H1 (cell line): ENCODE results near the gene DNAJC7. TPM values are rescaled to one million over a fixed set of nuclear protein-coding genes. Genes with fewer than 3 reads are reported as not detected.
A peak's percentile ranks its signal among the peaks of the same experiment; 100 is the strongest.

Experiments used
- ASH2L ChIP-seq: fragments of 200-600, 300-600 bp; sonication (generic); IDR thresholded peaks from one replicate; pipeline ENCODE4 v1.7.1; 2017; ENCODE audit warnings: low read length
- BACH1 ChIP-seq: IDR thresholded peaks from 2 replicates; pipeline ENCODE4 v1.6.1; 2012; ENCODE audit warnings: low read length, improper control_type of control experiment
- BRCA1 ChIP-seq: IDR thresholded peaks from 2 replicates; pipeline ENCODE4 v1.6.1; 2012; ENCODE audit warnings: low read depth, low read length, improper control_type of control experiment
- CBX8 ChIP-seq: fragments of 300-800, 300-1000 bp; sonication (generic); IDR thresholded peaks from 2 replicates; pipeline ENCODE4 v1.7.1; 2016; ENCODE audit warnings: low read depth, low read length, borderline replicate concordance
- CEBPB ChIP-seq: IDR thresholded peaks from 2 replicates; pipeline ENCODE4 v1.6.1; 2012; ENCODE audit warnings: low read depth, low read length
- CHD2 ChIP-seq: IDR thresholded peaks from 2 replicates; pipeline ENCODE4 v1.6.1; 2012; ENCODE audit warnings: low read length, improper control_type of control experiment
- E2F6 ChIP-seq: IDR thresholded peaks from 2 replicates; pipeline ENCODE4 v1.6.1; 2012; ENCODE audit warnings: inconsistent platforms
- EZH2 ChIP-seq: fragments of 200-600 bp; sonication (generic); IDR thresholded peaks from 2 replicates; pipeline ENCODE4 v1.7.1; 2012; ENCODE audit warnings: low read depth, mild to moderate bottlenecking, moderate library complexity, low read length, inconsistent platforms; ENCODE audit not compliant: severe bottlenecking
- GABPA ChIP-seq: IDR thresholded peaks from 2 replicates; pipeline ENCODE4 v1.6.1; 2011; ENCODE audit warnings: mild to moderate bottlenecking, low read length, moderate library complexity, borderline replicate concordance; ENCODE audit not compliant: insufficient read depth
- HDAC2 ChIP-seq, 2 experiments: fragments of 300-600 bp in 1 of 2; sonication (generic) in 1 of 2; IDR thresholded peaks; 2 replicates each; pipeline ENCODE4 v1.6.1; 2011 to 2012; ENCODE audit warnings: low read depth in 2 of 2, low read length in 2 of 2, mild to moderate bottlenecking in 2 of 2, moderate library complexity in 2 of 2, borderline replicate concordance in 1 of 2, inconsistent platforms in 1 of 2
- JUN ChIP-seq: IDR thresholded peaks from 2 replicates; pipeline ENCODE4 v1.6.1; 2011; ENCODE audit warnings: low read depth, mild to moderate bottlenecking, improper control_type of control experiment, low read length
- KDM4A ChIP-seq: IDR thresholded peaks from one replicate; pipeline ENCODE4 v1.7.1; 2012; ENCODE audit warnings: low read depth, mild to moderate bottlenecking, moderate library complexity, low read length, inconsistent platforms; ENCODE audit not compliant: severe bottlenecking
- MAFK ChIP-seq: IDR thresholded peaks from 2 replicates; pipeline ENCODE4 v1.6.1; 2012; ENCODE audit warnings: low read depth, mild to moderate bottlenecking, improper control_type of control experiment, low read length
- MAX ChIP-seq: IDR thresholded peaks from 2 replicates; pipeline ENCODE4 v1.6.1; 2012; ENCODE audit warnings: inconsistent platforms
- PHF8 ChIP-seq: fragments of 200-600 bp; sonication (generic); conservative IDR thresholded peaks from 2 replicates; pipeline ENCODE4 v1.7.1; 2012; ENCODE audit warnings: low read depth, mild to moderate bottlenecking, inconsistent platforms, low read length, moderate library complexity
- POLR2A ChIP-seq, 2 experiments: IDR thresholded peaks; 1 replicate in 1 of 2; 2 replicates in 1 of 2; pipeline ENCODE4 v1.6.1; 2011; ENCODE audit warnings: low read depth in 2 of 2, low read length in 2 of 2, mild to moderate bottlenecking in 2 of 2; ENCODE audit errors: control extremely low read depth in 1 of 2
- SAP30 ChIP-seq: fragments of 300-600 bp; sonication (generic); IDR thresholded peaks from 2 replicates; pipeline ENCODE4 v1.7.1; 2012; ENCODE audit warnings: low read length, moderate library complexity, mild to moderate bottlenecking, inconsistent platforms; ENCODE audit not compliant: insufficient read depth, insufficient replicate concordance
- SIN3A ChIP-seq, 2 experiments: IDR thresholded peaks in 1 of 2; conservative IDR thresholded peaks in 1 of 2; 2 replicates each; pipeline ENCODE4 v1.6.1; 2011 to 2012; ENCODE audit warnings: low read length in 2 of 2, improper control_type of control experiment in 1 of 2, low read depth in 1 of 2, mild to moderate bottlenecking in 1 of 2
- SP2 ChIP-seq: IDR thresholded peaks from 2 replicates; pipeline ENCODE4 v1.6.1; 2012; ENCODE audit warnings: mild to moderate bottlenecking, low read length, inconsistent platforms
- SUZ12 ChIP-seq: fragments of 200-600 bp; sonication (generic); IDR thresholded peaks from 2 replicates; pipeline ENCODE4 v1.6.1; 2012; ENCODE audit warnings: mild to moderate bottlenecking, inconsistent platforms, low read length, moderate library complexity, mixed read lengths
- polyA plus RNA-seq, 7 experiments: library from polyadenylated mRNA; depleted of rRNA in 3 of 7; stranded (reverse) in 5 of 7; unstranded in 2 of 7; fragments of >200 nt in 5 of 7; fragments of 200-250 nt in 2 of 7; gene quantifications; 1 replicate in 5 of 7; 2 replicates in 1 of 7; 4 replicates in 1 of 7; pipeline versions ENCODE4 v1.2.1 to v1.2.3, GENCODE V29; 2011 to 2013; ENCODE audit warnings: missing spikeins in 2 of 7, mixed read lengths in 2 of 7
- total RNA-seq: library from RNA; stranded (reverse); fragmentation: NEBNext Ultra II Directional; extraction: Animal tissue kit (Norgen Biotek cat#: 25700); gene quantifications from 2 replicates; pipeline ENCODE4 v1.2.1, GENCODE V29; 2021
- TF ChIP-seq, protein P1 (sequence below): IDR thresholded peaks from 2 replicates; pipeline ENCODE4 v1.6.1; 2012; ENCODE audit warnings: low read length, inconsistent platforms

The DNAJC7 gene
- total and polyA plus RNA-seq, 2 of the 8 experiments (the other 6 are each of a cell fraction or from before 2014, with no cell fraction given) = 31.0 to 148 TPM

DNA sequence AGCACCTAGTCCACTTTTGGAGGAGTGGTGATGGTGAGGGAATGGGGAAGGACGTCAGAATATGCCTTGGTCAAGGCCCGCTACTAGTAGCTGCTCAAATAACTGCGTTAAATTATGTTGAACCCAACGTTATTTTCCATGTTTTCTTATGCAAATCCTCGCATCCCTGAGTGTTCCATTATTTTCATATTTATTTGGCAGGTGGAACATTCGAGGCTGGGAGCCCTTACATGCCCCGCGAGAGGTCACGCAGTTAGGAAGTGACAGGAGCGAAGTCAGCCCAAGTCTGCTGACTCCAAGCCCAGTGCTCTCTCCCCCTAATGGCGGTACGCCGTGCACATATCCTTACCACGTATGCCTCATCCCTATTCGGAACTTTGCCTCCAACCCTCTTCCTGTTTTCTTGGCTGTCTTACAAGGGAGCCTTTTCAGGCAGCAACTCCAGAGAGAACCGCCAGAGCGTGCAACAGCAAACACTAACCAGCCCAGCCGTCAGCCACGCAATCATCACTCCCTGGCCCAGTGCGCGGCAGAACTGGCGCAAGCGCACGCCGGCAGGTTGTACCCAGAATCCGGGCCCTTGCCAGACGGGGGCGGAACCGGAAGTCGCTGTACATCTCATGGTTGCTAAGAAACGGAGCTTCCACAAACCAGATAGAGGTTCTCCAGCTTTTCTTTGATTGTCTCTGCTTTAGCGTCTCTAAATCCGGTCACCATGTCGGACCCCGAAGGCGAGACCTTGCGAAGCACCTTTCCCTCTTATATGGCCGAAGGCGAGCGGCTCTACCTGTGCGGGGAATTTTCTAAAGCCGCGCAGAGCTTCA, 87.0 kb downstream of the DNAJC7 start, which contains the start of gene ODAD4 (continued):
- TF ChIP-seq ASH2L = no peak
- peak in 1 of 2 experiments; percentile 95; a peak in 1 of 4 replicates for TF ChIP-seq HDAC2 (IDR thresholded peaks at IDR 0.05; ENCODE audit: borderline replicate concordance in 1 of 2, low read depth in 2 of 2, low read length in 2 of 2)
- peak; percentile 57; the same call in 1 of the 2 replicates for TF ChIP-seq GABPA
- TF ChIP-seq SAP30 = peak; percentile 80
- TF ChIP-seq BACH1 = no peak
- TF ChIP-seq KDM4A = peak; percentile 47
- peak; percentile 47 to 86; a peak in 2 of 4 replicates for TF ChIP-seq SIN3A (conservative IDR thresholded peaks at IDR 0.05 in 1 of 2, IDR thresholded peaks at IDR 0.05 in 1 of 2; ENCODE audit: low read depth in 1 of 2, low read length in 2 of 2)
- TF ChIP-seq PHF8 = peak; percentile 75
- TF ChIP-seq EZH2 = no peak
- no peak for TF ChIP-seq BRCA1
- TF ChIP-seq MAX = peak; percentile 61
- TF ChIP-seq POLR2A (IDR thresholded peaks at IDR 0.05; ENCODE audit: control extremely low read depth in 1 of 2, low read depth in 2 of 2, low read length in 2 of 2) = peak in 1 of 2 experiments; percentile 84; a peak in 2 of 3 replicates
- no peak for TF ChIP-seq CHD2
- TF ChIP-seq, protein P1, sequence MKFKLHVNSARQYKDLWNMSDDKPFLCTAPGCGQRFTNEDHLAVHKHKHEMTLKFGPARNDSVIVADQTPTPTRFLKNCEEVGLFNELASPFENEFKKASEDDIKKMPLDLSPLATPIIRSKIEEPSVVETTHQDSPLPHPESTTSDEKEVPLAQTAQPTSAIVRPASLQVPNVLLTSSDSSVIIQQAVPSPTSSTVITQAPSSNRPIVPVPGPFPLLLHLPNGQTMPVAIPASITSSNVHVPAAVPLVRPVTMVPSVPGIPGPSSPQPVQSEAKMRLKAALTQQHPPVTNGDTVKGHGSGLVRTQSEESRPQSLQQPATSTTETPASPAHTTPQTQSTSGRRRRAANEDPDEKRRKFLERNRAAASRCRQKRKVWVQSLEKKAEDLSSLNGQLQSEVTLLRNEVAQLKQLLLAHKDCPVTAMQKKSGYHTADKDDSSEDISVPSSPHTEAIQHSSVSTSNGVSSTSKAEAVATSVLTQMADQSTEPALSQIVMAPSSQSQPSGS = no peak
- 0 out of 2 replicates have a peak, but pooled peaks have one; percentile 4 for TF ChIP-seq CEBPB
- TF ChIP-seq JUN = no peak
- peak; percentile 62; the same call in 1 of the 2 replicates for TF ChIP-seq E2F6
- no peak for TF ChIP-seq MAFK
- TF ChIP-seq SP2 = no peak
- no peak for TF ChIP-seq CBX8
- TF ChIP-seq SUZ12 = no peak
